K562 (cell line): ENCODE measurements around the gene VAC14. TPM values are rescaled to one million over a fixed set of nuclear protein-coding genes. Genes with fewer than 3 reads are reported as not detected.

Source experiments
- ATAC-seq: fragments of 200-7000 bp; cut with Tn5 transposase; 3 replicates; pipeline ENCODE4 v1.9.1; 2020; ENCODE audit warnings: moderate library complexity
- BruUV-seq: library from RNA; stranded (reverse); fragments of 400-500 nt; replicated peaks from 2 replicates; lab custom pipeline; 2021; lab: Mats Ljungman, UMichigan
- CTCF ChIA-PET: fragments of 300-600 bp; formaldehyde crosslinking; extraction: SDS; loops from one replicate; lab custom pipeline; 2021; ENCODE audit warnings: low intra/inter-chr PET ratio; lab: Yijun Ruan, JAX
- POLR2A ChIA-PET: fragments of 300-600, 350-650 bp; sonication (Branson Sonifier 250); formaldehyde crosslinking; extraction: SDS; loops from one replicate; lab custom pipeline; 2021; ENCODE audit warnings: antibody characterized with exemption, inconsistent platforms; lab: Yijun Ruan, JAX
- DNase-seq, 4 experiments: peaks; one replicate each; pipeline versions ENCODE4 v3.0.0 to v3.0.0-alpha.2; 2011 to 2018; ENCODE audit warnings: low spot score in 3 of 4, mixed read lengths in 3 of 4; ENCODE audit errors: extremely low read depth in 1 of 4
- FAIRE-seq: peaks from 2 replicates; lab custom pipeline; 2011; peaks lifted over from hg19 to GRCh38; lab: Jason Lieb, UNC
- H2AFZ ChIP-seq: 2 replicates; pipeline ENCODE4 v1.6.0; 2011; ENCODE audit warnings: low read depth, low read length, control low read depth, inconsistent platforms
- H3K27ac ChIP-seq: fragments of 200-600 bp; 3 replicates; pipeline ENCODE4 v1.8.0; 2011; ENCODE audit warnings: low read depth, mild to moderate bottlenecking, control low read depth, inconsistent platforms, low read length, moderate library complexity, mixed read lengths; ENCODE audit errors: extremely low read depth
- H3K27me3 ChIP-seq, 2 experiments: fragments of 300-600 bp in 1 of 2; 2 replicates in 1 of 2; 3 replicates in 1 of 2; pipeline versions ENCODE4 v1.6.0 to v1.8.0; 2011; ENCODE audit warnings: inconsistent platforms in 2 of 2, low read length in 2 of 2, mild to moderate bottlenecking in 1 of 2, mixed read lengths in 1 of 2, moderate library complexity in 1 of 2; ENCODE audit not compliant: control insufficient read depth in 2 of 2, insufficient read depth in 2 of 2
- H3K36me3 ChIP-seq: fragments of 300-600 bp; 3 replicates; pipeline ENCODE4 v1.8.0; 2011; ENCODE audit warnings: mild to moderate bottlenecking, low read length, inconsistent platforms; ENCODE audit not compliant: control insufficient read depth, insufficient read depth
- H3K4me1 ChIP-seq, 2 experiments: fragments of 200-600 bp in 1 of 2; replicated peaks in 1 of 2; 2 replicates in 1 of 2; 3 replicates in 1 of 2; pipeline versions ENCODE4 v1.5.1 to v1.8.0; 2011; ENCODE audit warnings: inconsistent platforms in 2 of 2, low read length in 2 of 2, mild to moderate bottlenecking in 1 of 2, mixed read lengths in 1 of 2, moderate library complexity in 1 of 2; ENCODE audit not compliant: control insufficient read depth in 2 of 2, insufficient read depth in 2 of 2
- H3K4me2 ChIP-seq: 2 replicates; pipeline ENCODE4 v1.6.1; 2011; ENCODE audit warnings: low read length, control low read depth, inconsistent platforms, mixed read lengths; ENCODE audit not compliant: insufficient read depth
- H3K4me3 ChIP-seq: fragments of 200-600 bp; sonication (generic), shearing (Covaris generic); 2 replicates; pipeline ENCODE4 v1.5.1; 2016; ENCODE audit warnings: control low read depth, inconsistent platforms
- H3K79me2 ChIP-seq: fragments of 200-600 bp; 3 replicates; pipeline ENCODE4 v1.8.0; 2011; ENCODE audit warnings: low read length, inconsistent platforms; ENCODE audit not compliant: control insufficient read depth, insufficient read depth
- H3K9ac ChIP-seq, 2 experiments: 2 replicates each; pipeline versions ENCODE4 v1.6.0 to v1.6.1; 2011; ENCODE audit warnings: low read depth in 2 of 2, low read length in 2 of 2, control low read depth in 1 of 2, inconsistent platforms in 1 of 2, mild to moderate bottlenecking in 1 of 2, mixed read lengths in 1 of 2; ENCODE audit not compliant: insufficient read depth in 1 of 2
- H3K9me1 ChIP-seq: one replicate; pipeline ENCODE4 v1.6.0; 2011; ENCODE audit warnings: inconsistent platforms, mild to moderate bottlenecking, low read length, moderate library complexity; ENCODE audit not compliant: control insufficient read depth, insufficient read depth
- H3K9me3 ChIP-seq: replicated peaks from 2 replicates; pipeline ENCODE4 v1.5.1; 2011; ENCODE audit warnings: low read depth, low read length, inconsistent platforms; ENCODE audit not compliant: control insufficient read depth, insufficient read depth
- H4K20me1 ChIP-seq: replicated peaks from 2 replicates; pipeline ENCODE4 v1.6.1; 2011; ENCODE audit warnings: low read length, inconsistent platforms, mixed read lengths; ENCODE audit not compliant: control insufficient read depth, insufficient read depth
- CBX5 ChIP-seq: IDR thresholded peaks from 2 replicates; pipeline ENCODE4 v1.6.1; 2014; ENCODE audit warnings: low read depth, borderline replicate concordance
- CEBPG ChIP-seq, 3 experiments: fragments of 200-800 bp in 1 of 3; sonication (Bioruptor generic) in 1 of 3; sonication (generic) in 1 of 3; formaldehyde crosslinking in 1 of 3; IDR thresholded peaks in 2 of 3; conservative IDR thresholded peaks in 1 of 3; 2 replicates each; pipeline versions ENCODE4 v1.6.1 to v1.8.0; 2016 to 2022; ENCODE audit warnings: missing compliant biosample characterization in 2 of 3, missing genetic modification characterization in 2 of 3, mild to moderate bottlenecking in 1 of 3, missing genetic modification reagents in 1 of 3
- FOXA3 ChIP-seq, 2 experiments: fragments of 450-650 bp in 1 of 2; sonication (generic) in 1 of 2; formaldehyde crosslinking; IDR thresholded peaks in 1 of 2; conservative IDR thresholded peaks in 1 of 2; 2 replicates each; pipeline versions ENCODE4 v1.4.0 to v1.8.0; 2020 to 2022; ENCODE audit warnings: mild to moderate bottlenecking in 2 of 2, missing genetic modification reagents in 1 of 2
- HDAC2 ChIP-seq: fragments of 450-650 bp; IDR thresholded peaks from 2 replicates; pipeline ENCODE4 v1.6.1; 2016; ENCODE audit warnings: mild to moderate bottlenecking
- L3MBTL2 ChIP-seq: fragments of 450-650 bp; IDR thresholded peaks from 2 replicates; pipeline ENCODE4 v1.6.1; 2016; ENCODE audit warnings: mild to moderate bottlenecking, moderate library complexity
- MTF1 ChIP-seq: fragments of 250-450 bp; sonication (Bioruptor Pico); IDR thresholded peaks from 2 replicates; pipeline ENCODE4 v1.9.0; 2021; ENCODE audit warnings: moderate library complexity, mild to moderate bottlenecking, inconsistent platforms, borderline replicate concordance
- POLR2AphosphoS2 ChIP-seq: IDR thresholded peaks from 2 replicates; pipeline ENCODE4 v1.6.1; 2012; ENCODE audit warnings: low read length, improper control_type of control experiment
- SRSF3 ChIP-seq: fragments of 200-400 bp; formaldehyde crosslinking; IDR thresholded peaks from 2 replicates; pipeline ENCODE4 v1.6.1; 2016; ENCODE audit warnings: mild to moderate bottlenecking, low read length, moderate library complexity; ENCODE audit not compliant: insufficient read depth
- TRIM24 ChIP-seq, 2 experiments: fragments of 450-650 bp; IDR thresholded peaks; 2 replicates each; pipeline ENCODE4 v1.6.1; 2016
- ZNF778 ChIP-seq: fragments of 450-650 bp; formaldehyde crosslinking; IDR thresholded peaks from 2 replicates; pipeline ENCODE4 v1.4.0; 2020; ENCODE audit warnings: mild to moderate bottlenecking, moderate library complexity
- in situ Hi-C: fragments of 300-500 bp; cut with MboI; formaldehyde crosslinking; loops from 4 replicates; pipeline ENCODE4 v1.15.0; 2018; ENCODE audit warnings: inconsistent platforms, mixed read lengths
- intact Hi-C: fragments of 100-400 bp; cut with micrococcal nuclease; formaldehyde crosslinking; loops from 2 replicates; pipeline ENCODE4 v1.14.2; 2022
- polyA plus RNA-seq, 8 experiments: library from polyadenylated mRNA; depleted of rRNA in 4 of 8; stranded (reverse) in 5 of 8; unstranded in 3 of 8; fragments of >200 nt; fragmentation: Nextera tagmentation in 2 of 8; fragmentation: Illumina TruSeq in 1 of 8; extraction: Ambion mirVana in 2 of 8; extraction: Trizol in 1 of 8; gene quantifications; 2 replicates each; pipeline versions ENCODE4 v1.2.1 to v1.2.3, GENCODE V29; 2011 to 2014; ENCODE audit warnings: inconsistent platforms in 1 of 8, missing spikeins in 1 of 8
- total RNA-seq, 7 experiments: library from RNA; depleted of rRNA in 6 of 7; stranded (reverse); fragments of >200 nt in 6 of 7; fragmentation: Illumina TruSeq in 2 of 7; extraction: Trizol in 2 of 7; gene quantifications; 2 replicates each; pipeline versions ENCODE4 v1.2.1 to v1.2.3, GENCODE V29; 2011 to 2021; ENCODE audit warnings: low replicate concordance in 1 of 7
- TF ChIP-seq, protein P1 (sequence below): fragments of 450-650 bp; IDR thresholded peaks from 2 replicates; pipeline ENCODE4 v1.6.1; 2018; ENCODE audit warnings: mild to moderate bottlenecking, low read depth; ENCODE audit not compliant: partially characterized antibody
- TF ChIP-seq, protein P2 (sequence below): fragments of 450-650 bp; IDR thresholded peaks from 2 replicates; pipeline ENCODE4 v1.6.1; 2016; ENCODE audit warnings: antibody characterized with exemption

The VAC14 gene
- total and polyA plus RNA-seq, 9 of the 15 experiments (the other 6 are each of a cell fraction or from before 2014, with no cell fraction given) = 1.3 to 41.6 (median 26.6) TPM

DNA sequence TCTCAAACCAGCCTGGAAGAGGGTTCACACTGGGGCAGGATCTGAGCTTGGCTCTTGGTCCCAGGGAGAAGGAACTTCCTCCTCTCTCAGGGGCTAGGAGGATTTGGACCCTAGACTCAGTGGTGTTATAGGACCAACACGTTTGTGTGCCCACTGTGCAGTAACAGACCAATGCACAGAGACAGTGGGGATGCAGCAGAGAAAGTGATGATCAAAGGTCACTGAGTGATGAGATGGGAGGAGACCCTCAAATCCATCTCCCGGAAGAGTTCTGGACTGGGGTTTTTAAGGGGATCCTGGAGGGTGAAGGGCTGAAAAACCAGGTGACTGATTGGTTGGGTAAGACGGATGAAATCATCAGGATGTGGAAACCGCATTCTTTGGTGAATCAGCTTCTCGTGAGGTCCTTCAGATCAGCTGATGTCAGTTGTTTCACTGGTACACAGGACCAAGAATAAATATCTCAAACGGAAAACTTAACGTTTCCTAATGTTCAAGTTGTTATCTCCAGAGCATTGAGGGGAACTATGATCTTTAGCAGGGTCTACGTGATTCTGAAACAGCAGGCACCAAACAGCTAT, 3.3 kb upstream of the VAC14 start (continued):
- TF ChIP-seq HDAC2 = no peak
- no peak for TF ChIP-seq L3MBTL2
- TF ChIP-seq, protein P1, sequence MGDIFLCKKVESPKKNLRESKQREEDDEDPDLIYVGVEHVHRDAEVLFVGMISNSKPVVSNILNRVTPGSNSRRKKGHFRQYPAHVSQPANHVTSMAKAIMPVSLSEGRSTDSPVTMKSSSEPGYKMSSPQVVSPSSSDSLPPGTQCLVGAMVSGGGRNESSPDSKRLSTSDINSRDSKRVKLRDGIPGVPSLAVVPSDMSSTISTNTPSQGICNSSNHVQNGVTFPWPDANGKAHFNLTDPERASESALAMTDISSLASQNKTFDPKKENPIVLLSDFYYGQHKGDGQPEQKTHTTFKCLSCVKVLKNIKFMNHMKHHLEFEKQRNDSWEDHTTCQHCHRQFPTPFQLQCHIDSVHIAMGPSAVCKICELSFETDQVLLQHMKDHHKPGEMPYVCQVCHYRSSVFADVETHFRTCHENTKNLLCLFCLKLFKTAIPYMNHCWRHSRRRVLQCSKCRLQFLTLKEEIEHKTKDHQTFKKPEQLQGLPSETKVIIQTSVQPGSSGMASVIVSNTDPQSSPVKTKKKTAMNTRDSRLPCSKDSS = no peak
- no peak for TF ChIP-seq ZNF778 (CRISPR knock-in tag)
- TF ChIP-seq MTF1 (CRISPR knock-in tag) = no peak
- TF ChIP-seq CBX5 = peak; percentile 76; the same call in 1 of the 2 replicates
- TF ChIP-seq SRSF3 = no peak
- TF ChIP-seq, all 486 proteins: peak for 16

DNA sequence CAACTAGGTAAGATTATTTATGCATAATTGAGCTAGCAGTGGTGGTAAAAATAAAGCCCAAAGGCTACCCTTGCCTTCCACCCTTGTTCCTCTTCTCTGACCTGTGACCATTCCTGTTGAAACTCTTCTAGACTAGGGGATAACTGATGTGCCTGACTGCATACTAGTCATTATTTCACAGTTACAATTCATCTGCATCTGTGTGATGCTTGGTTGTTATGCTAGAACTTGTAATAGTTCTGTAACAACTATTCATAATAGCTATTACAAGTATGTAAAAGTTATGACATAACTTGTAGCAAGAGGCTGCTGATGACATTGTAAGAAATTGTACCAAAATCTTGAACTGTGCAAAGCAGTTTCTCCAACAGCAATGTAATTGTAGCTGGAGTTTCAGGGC, 2.4 kb upstream of the VAC14 start:
- no peak for DNase-seq

More for the DNA sequence above, 2.4 kb upstream of the VAC14 start:
- Histone ChIP-seq H3K4me3 (no peak overlapping the region), H3K9me3 (no peaks in the 10 kb centered on the region; the same call in 1 of the 2 replicates), H2AFZ (no peak overlapping the region), H3K4me2 (no peak overlapping the region), H3K9ac (no peak overlapping the region)
- no TSS peak for BruUV-seq
- POLR2A ChIA-PET = no interaction called here
- intact Hi-C loops = no loop called here
- in situ Hi-C loops = no loop called here
- ATAC-seq (no peak), FAIRE-seq (no peak)
- no peak for TF ChIP-seq CEBPG (CRISPR knock-in tag; IDR thresholded peaks at IDR 0.05)
- TF ChIP-seq CEBPG (tag; conservative IDR thresholded peaks at IDR 0.05 in 1 of 2, IDR thresholded peaks at IDR 0.05 in 1 of 2) = peak in 1 of 2 experiments; percentile 87; a peak in 2 of 4 replicates
- no peak for TF ChIP-seq POLR2AphosphoS2
- peak in 1 of 2 experiments; percentile 37; a peak in 2 of 4 replicates for TF ChIP-seq TRIM24 (IDR thresholded peaks at IDR 0.05)
- TF ChIP-seq, protein P2, sequence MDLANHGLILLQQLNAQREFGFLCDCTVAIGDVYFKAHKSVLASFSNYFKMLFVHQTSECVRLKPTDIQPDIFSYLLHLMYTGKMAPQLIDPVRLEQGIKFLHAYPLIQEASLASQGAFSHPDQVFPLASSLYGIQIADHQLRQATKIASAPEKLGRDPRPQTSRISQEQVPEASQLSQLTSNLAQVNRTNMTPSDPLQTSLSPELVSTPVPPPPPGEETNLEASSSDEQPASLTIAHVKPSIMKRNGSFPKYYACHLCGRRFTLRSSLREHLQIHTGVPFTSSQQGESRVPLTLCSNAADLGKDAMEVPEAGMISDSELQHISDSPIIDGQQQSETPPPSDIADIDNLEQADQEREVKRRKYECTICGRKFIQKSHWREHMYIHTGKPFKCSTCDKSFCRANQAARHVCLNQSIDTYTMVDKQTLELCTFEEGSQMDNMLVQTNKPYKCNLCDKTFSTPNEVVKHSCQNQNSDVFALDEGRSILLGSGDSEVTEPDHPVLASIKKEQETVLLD = no peak
- no peak for TF ChIP-seq FOXA3 (CRISPR knock-in tag; conservative IDR thresholded peaks at IDR 0.05 in 1 of 2, IDR thresholded peaks at IDR 0.05 in 1 of 2)
- TF ChIP-seq, all 486 proteins: peak for 2
- peaks cover 27% of the 10 kb centered on the region for H3K79me2 ChIP-seq
- CTCF ChIA-PET = no interaction called here
- H3K27ac ChIP-seq = no peak overlapping the region
- no peaks in the 10 kb centered on the region for H3K9me1 ChIP-seq
- H3K27me3 ChIP-seq = peaks cover 7 to 15% of the 10 kb centered on the region in 2 experiments; a peak in 4 of 5 replicates
- H3K36me3 ChIP-seq = peaks cover 11% of the 10 kb centered on the region; the same call in 2 of the 3 replicates
- peaks cover 6 to 13% of the 10 kb centered on the region in 2 experiments; a peak in 4 of 5 replicates for H3K4me1 ChIP-seq
- H4K20me1 ChIP-seq = no peaks in the 10 kb centered on the region
